GM12878 (cell line): ENCODE results near the gene CHCHD3. TPM values are rescaled to one million over a fixed set of nuclear protein-coding genes. Genes with fewer than 3 reads are reported as not detected.

ENCODE experiments used
- ATAC-seq: fragments of 200-7000 bp; cut with Tn5 transposase; 3 replicates; pipeline ENCODE4 v1.9.1; 2020; ENCODE audit warnings: mild to moderate bottlenecking, moderate library complexity
- BruUV-seq: library from RNA; stranded (reverse); fragments of 400-500 nt; replicated peaks from 2 replicates; lab custom pipeline; 2021; lab: Mats Ljungman, UMichigan
- CTCF ChIA-PET: fragments of 300-600 bp; sonication (Branson Sonifier 250); formaldehyde crosslinking; extraction: SDS; loops from one replicate; lab custom pipeline; 2021; ENCODE audit warnings: inconsistent platforms; lab: Yijun Ruan, JAX
- POLR2A ChIA-PET: fragments of 350-600 bp; formaldehyde crosslinking; extraction: SDS; loops from one replicate; lab custom pipeline; 2021; ENCODE audit warnings: inconsistent platforms; lab: Charles Lee
- RAD21 ChIA-PET: fragments of 300-600 bp; sonication (Branson Sonifier 250); formaldehyde crosslinking; loops from one replicate; lab custom pipeline; 2023; ENCODE audit warnings: antibody characterized with exemption; ENCODE audit not compliant: unreplicated experiment; lab: Charles Lee
- SMC1A ChIA-PET: fragments of 300-600 bp; sonication (Branson Sonifier 250); formaldehyde crosslinking; loops from one replicate; lab custom pipeline; 2023; ENCODE audit not compliant: unreplicated experiment, uncharacterized antibody; lab: Charles Lee
- DNase-seq: peaks from one replicate; pipeline ENCODE4 v3.0.0-alpha.2; 2011; ENCODE audit warnings: low read depth, low spot score
- FAIRE-seq: peaks from 3 replicates; lab custom pipeline; 2011; peaks lifted over from hg19 to GRCh38; lab: Jason Lieb, UNC
- H2AFZ ChIP-seq: 2 replicates; pipeline ENCODE4 v1.6.0; 2011; ENCODE audit warnings: low read depth, low read length, control low read depth; ENCODE audit not compliant: control insufficient read depth
- H3K27ac ChIP-seq: 2 replicates; pipeline ENCODE4 v1.5.1; 2011; ENCODE audit warnings: control low read depth; ENCODE audit not compliant: control insufficient read depth, insufficient read depth
- H3K27me3 ChIP-seq, 2 experiments: replicated peaks in 1 of 2; 2 replicates each; pipeline versions ENCODE4 v1.6.0 to v1.6.1; 2011; ENCODE audit warnings: low read length in 1 of 2; ENCODE audit not compliant: control insufficient read depth in 2 of 2, insufficient read depth in 2 of 2
- H3K36me3 ChIP-seq, 2 experiments: 2 replicates each; pipeline ENCODE4 v1.5.1; 2011; ENCODE audit warnings: low read length in 1 of 2; ENCODE audit not compliant: control insufficient read depth in 2 of 2, insufficient read depth in 2 of 2
- H3K4me1 ChIP-seq: 2 replicates; pipeline ENCODE4 v1.6.1; 2011; ENCODE audit warnings: mild to moderate bottlenecking, low read length, moderate library complexity, mixed read lengths; ENCODE audit not compliant: control insufficient read depth, insufficient read depth
- H3K4me2 ChIP-seq: 2 replicates; pipeline ENCODE4 v1.6.0; 2011; ENCODE audit warnings: control low read depth; ENCODE audit not compliant: control insufficient read depth, insufficient read depth
- H3K4me3 ChIP-seq: fragments of 200-600 bp; sonication (generic); 2 replicates; pipeline ENCODE4 v1.5.1; 2016
- H3K79me2 ChIP-seq: 2 replicates; pipeline ENCODE4 v1.6.0; 2011; ENCODE audit warnings: low read length; ENCODE audit not compliant: control insufficient read depth, insufficient read depth
- H3K9ac ChIP-seq: 2 replicates; pipeline ENCODE4 v1.8.0; 2011; ENCODE audit warnings: low read length, control low read depth, mixed read lengths; ENCODE audit not compliant: control insufficient read depth, insufficient read depth
- H3K9me3 ChIP-seq: replicated peaks from 3 replicates; pipeline ENCODE4 v1.5.1; 2011; ENCODE audit warnings: mild to moderate bottlenecking, low read length; ENCODE audit not compliant: control insufficient read depth, insufficient read depth
- H4K20me1 ChIP-seq: 2 replicates; pipeline ENCODE4 v1.6.0; 2011; ENCODE audit not compliant: control insufficient read depth, insufficient read depth
- CHD1 ChIP-seq: IDR thresholded peaks from 2 replicates; pipeline ENCODE4 v1.6.1; 2012; ENCODE audit warnings: low read depth, low read length, improper control_type of control experiment
- CREB1 ChIP-seq: IDR thresholded peaks from 2 replicates; pipeline ENCODE4 v1.6.1; 2012; ENCODE audit warnings: low read depth, mild to moderate bottlenecking, inconsistent platforms
- ESRRA ChIP-seq: IDR thresholded peaks from 2 replicates; pipeline ENCODE4 v1.6.1; 2012; ENCODE audit warnings: mild to moderate bottlenecking, low read length, improper control_type of control experiment
- KAT2A ChIP-seq: conservative IDR thresholded peaks from 2 replicates; pipeline ENCODE4 v1.6.1; 2011; ENCODE audit warnings: low read depth, low read length; ENCODE audit not compliant: control insufficient read depth
- SMAD5 ChIP-seq: IDR thresholded peaks from 2 replicates; pipeline ENCODE4 v1.6.1; 2016; ENCODE audit warnings: antibody characterized with exemption, low read depth
- SMARCA5 ChIP-seq: fragments of 450-650 bp; IDR thresholded peaks from 2 replicates; pipeline ENCODE4 v1.6.1; 2017; ENCODE audit warnings: mild to moderate bottlenecking
- WGBS: methylation state at CpG from one replicate; pipeline ENCODE4 v1.1.6; 2016; ENCODE audit warnings: low lambda C conversion rate; ENCODE audit not compliant: insufficient replicate concordance, insufficient coverage; ENCODE audit errors: missing lambda C conversion rate; 5-methylcytosine and 5-hydroxymethylcytosine counted together
- in situ Hi-C: fragments of 300-500 bp; cut with MboI; formaldehyde crosslinking; loops from 9 replicates; pipeline ENCODE4 v1.14.3; 2018; ENCODE audit warnings: mixed read lengths
- intact Hi-C: fragments of 100-400 bp; cut with micrococcal nuclease; formaldehyde crosslinking; loops from one replicate; pipeline ENCODE4 v1.14.2; 2022; ENCODE audit not compliant: unreplicated experiment
- polyA plus RNA-seq, 11 experiments: library from polyadenylated mRNA; depleted of rRNA in 4 of 11; unstranded in 6 of 11; stranded (reverse) in 5 of 11; fragments of >200 nt; fragmentation: Nextera tagmentation in 4 of 11; fragmentation: Illumina TruSeq in 1 of 11; extraction: Ambion mirVana in 4 of 11; extraction: Trizol in 1 of 11; gene quantifications; 1 replicate in 1 of 11; 2 replicates in 10 of 11; pipeline versions ENCODE4 v1.2.1 to v1.2.3, GENCODE V29; 2011 to 2016; ENCODE audit warnings: inconsistent platforms in 2 of 11, missing spikeins in 2 of 11, low read depth in 1 of 11
- total RNA-seq, 4 experiments: library from RNA; depleted of rRNA in 3 of 4; stranded (reverse); fragments of >200 nt in 3 of 4; fragmentation: Illumina TruSeq in 1 of 4; extraction: Trizol in 1 of 4; gene quantifications; 2 replicates each; pipeline versions ENCODE4 v1.2.1 to v1.2.3, GENCODE V29; 2013 to 2021
- TF ChIP-seq, protein P1 (sequence below): fragments of 150-350 bp; IDR thresholded peaks from 2 replicates; pipeline ENCODE4 v1.6.1; 2014; ENCODE audit warnings: mild to moderate bottlenecking, low read depth, low read length
- TF ChIP-seq, protein P2 (sequence below): fragments of 450-650 bp; IDR thresholded peaks from 2 replicates; pipeline ENCODE4 v1.6.1; 2017; ENCODE audit warnings: mild to moderate bottlenecking

CHCHD3 gene
- total and polyA plus RNA-seq, 10 of the 15 experiments (the other 5 are each of a cell fraction or from before 2014, with no cell fraction given) = 38.3 to 178 (median 96.2) TPM

DNA sequence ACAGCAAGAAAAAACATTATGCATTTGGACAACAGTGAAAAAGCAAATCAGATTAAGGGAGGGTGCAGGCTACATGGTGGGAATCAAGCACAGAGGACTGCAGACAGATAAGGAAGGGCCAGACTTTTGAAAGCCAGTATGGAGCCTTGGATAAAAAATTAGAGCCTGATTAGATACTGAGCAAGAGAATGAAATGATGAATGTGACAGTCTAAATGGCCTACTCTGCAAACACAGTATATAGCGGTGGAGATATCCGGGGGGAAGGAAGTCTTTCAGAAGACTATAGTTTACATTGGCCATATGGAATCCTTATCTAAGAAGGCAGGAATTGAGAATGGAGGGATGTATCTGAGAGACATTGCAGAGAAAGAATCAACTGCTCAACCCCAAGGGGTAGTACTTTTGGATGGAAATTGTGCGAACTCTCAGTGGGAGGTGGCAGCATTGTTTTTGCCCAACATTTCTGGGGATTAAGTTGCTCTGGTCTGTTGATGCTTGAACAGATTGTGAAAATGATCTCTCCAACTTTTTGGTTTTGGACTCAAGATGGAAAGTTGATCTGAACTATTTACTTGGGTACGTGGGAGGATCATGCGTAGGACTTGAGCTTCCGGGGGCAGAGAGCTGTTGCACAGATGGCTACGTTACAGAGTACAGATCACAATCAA lies 39.4 kb upstream of the CHCHD3 start:
- Histone ChIP-seq H3K27ac (no peak overlapping the region), H3K4me2 (no peak overlapping the region), H3K4me1 (no peaks in the 10 kb centered on the region), H2AFZ (no peak overlapping the region), H3K4me3 (no peak overlapping the region), H3K79me2 (no peaks in the 10 kb centered on the region), H3K27me3 (no peaks in the 10 kb centered on the region), H3K36me3 (no peaks in the 10 kb centered on the region), H3K9ac (no peak overlapping the region), H4K20me1 (no peaks in the 10 kb centered on the region), H3K9me3 (no peaks in the 10 kb centered on the region)
- no peak for TF ChIP-seq SMARCA5
- in situ Hi-C loops = no loop called here
- WGBS = 74% methylated on average over 7 of the region's 7 CpGs
- ChIA-PET CTCF (no interaction called here), POLR2A (no interaction called here), RAD21 (no interaction called here), SMC1A (no interaction called here)
- no peak for DNase-seq
- no peak for ATAC-seq
- BruUV-seq = no TSS peak
- intact Hi-C loops = loop anchor here (10.0 kb wide), 1 partner anchor 417 kb away; no protein-coding TSS in a partner anchor
- no peak for FAIRE-seq

DNA sequence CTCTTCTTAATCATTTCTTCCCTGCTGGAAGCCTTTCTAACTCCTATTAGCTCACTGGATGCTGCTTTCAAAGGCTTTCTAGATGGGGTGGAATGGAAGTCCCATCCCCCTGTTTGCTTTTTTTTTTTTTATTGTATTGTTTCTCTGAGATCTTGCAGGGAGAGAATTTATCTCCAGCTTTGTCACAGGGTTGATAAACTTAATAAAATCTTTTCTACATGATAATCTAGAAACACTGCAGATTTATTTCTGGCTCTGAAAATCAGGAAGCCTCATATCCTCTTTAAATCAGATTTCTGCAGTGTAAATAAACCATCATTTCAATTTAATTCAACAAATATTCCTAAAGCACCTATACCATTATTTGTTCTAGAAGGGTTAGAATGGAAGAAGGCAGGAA lies 37.2 kb upstream of the CHCHD3 start:
- intact Hi-C loops = no loop called here
- Histone ChIP-seq H4K20me1 (no peaks in the 10 kb centered on the region), H3K27me3 (no peaks in the 10 kb centered on the region), H3K4me3 (no peak overlapping the region), H3K27ac (no peak overlapping the region), H2AFZ (no peak overlapping the region), H3K79me2 (no peaks in the 10 kb centered on the region), H3K4me2 (no peak overlapping the region), H3K36me3 (no peaks in the 10 kb centered on the region), H3K4me1 (no peaks in the 10 kb centered on the region), H3K9me3 (no peaks in the 10 kb centered on the region), H3K9ac (no peak overlapping the region)
- BruUV-seq = no TSS peak
- POLR2A ChIA-PET = no interaction called here
- DNase-seq (no peak), ATAC-seq (no peak), FAIRE-seq (no peak)
- no peak for TF ChIP-seq SMAD5
- TF ChIP-seq, protein P1, sequence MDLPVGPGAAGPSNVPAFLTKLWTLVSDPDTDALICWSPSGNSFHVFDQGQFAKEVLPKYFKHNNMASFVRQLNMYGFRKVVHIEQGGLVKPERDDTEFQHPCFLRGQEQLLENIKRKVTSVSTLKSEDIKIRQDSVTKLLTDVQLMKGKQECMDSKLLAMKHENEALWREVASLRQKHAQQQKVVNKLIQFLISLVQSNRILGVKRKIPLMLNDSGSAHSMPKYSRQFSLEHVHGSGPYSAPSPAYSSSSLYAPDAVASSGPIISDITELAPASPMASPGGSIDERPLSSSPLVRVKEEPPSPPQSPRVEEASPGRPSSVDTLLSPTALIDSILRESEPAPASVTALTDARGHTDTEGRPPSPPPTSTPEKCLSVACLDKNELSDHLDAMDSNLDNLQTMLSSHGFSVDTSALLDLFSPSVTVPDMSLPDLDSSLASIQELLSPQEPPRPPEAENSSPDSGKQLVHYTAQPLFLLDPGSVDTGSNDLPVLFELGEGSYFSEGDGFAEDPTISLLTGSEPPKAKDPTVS = no peak
- no peak for TF ChIP-seq KAT2A
- TF ChIP-seq CHD1 = no peak
- TF ChIP-seq, protein P2, sequence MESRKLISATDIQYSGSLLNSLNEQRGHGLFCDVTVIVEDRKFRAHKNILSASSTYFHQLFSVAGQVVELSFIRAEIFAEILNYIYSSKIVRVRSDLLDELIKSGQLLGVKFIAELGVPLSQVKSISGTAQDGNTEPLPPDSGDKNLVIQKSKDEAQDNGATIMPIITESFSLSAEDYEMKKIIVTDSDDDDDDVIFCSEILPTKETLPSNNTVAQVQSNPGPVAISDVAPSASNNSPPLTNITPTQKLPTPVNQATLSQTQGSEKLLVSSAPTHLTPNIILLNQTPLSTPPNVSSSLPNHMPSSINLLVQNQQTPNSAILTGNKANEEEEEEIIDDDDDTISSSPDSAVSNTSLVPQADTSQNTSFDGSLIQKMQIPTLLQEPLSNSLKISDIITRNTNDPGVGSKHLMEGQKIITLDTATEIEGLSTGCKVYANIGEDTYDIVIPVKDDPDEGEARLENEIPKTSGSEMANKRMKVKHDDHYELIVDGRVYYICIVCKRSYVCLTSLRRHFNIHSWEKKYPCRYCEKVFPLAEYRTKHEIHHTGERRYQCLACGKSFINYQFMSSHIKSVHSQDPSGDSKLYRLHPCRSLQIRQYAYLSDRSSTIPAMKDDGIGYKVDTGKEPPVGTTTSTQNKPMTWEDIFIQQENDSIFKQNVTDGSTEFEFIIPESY = no peak
- no peak for TF ChIP-seq CREB1
- no peak for TF ChIP-seq ESRRA
- RAD21 ChIA-PET = no interaction called here
- SMC1A ChIA-PET = interaction anchor here (0.6 kb wide), 1 partner anchor 710 kb away, joined by 3 read pairs; no protein-coding TSS in a partner anchor
- in situ Hi-C loops = no loop called here
- CTCF ChIA-PET = interaction anchor here (1.3 kb wide), 1 partner anchor 9 kb away, joined by 3 read pairs; no protein-coding TSS in a partner anchor
